ENCODE measurements around the gene PDLIM3. TPM values are rescaled to one million over a fixed set of nuclear protein-coding genes. Genes with fewer than 3 reads are reported as not detected.
"Not testable (repeated sequence)": the region's sequence is repeated elsewhere in the genome, so short reads cannot be mapped to it uniquely, and the experiment has no call there.

Gene PDLIM3
- total RNA-seq, 1 experiment from 2014 or later = 4.8 TPM

DNA sequence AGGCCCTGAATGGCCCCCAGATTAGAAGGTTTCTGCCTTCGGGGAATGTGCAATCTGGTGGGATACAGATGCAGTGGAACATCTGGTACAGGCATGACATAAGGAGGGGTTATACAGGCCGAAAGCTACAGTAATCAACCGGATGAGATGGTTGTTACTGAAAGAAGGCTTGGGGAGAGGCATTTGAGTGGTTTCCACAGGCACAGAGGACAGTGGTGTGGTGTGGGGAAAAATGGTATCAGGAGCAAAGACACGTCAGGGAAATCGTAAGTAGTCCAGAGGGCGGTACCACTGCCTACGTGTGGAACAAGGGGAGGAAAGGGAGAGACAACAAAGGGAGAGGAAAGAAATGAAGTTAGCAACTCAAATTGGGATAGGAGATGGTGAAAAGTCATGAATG, 3.0 kb downstream of the PDLIM3 start:
- Mint-ChIP-seq H3K27me3 (ENCODE audit: insufficient read depth, unreplicated experiment) (peaks cover 8% of the 10 kb centered on the region), H3K27ac (ENCODE audit: unreplicated experiment) (no peak overlapping the region), H3K9me3 (ENCODE audit: unreplicated experiment) (no peaks in the 10 kb centered on the region), H3K36me3 (ENCODE audit: insufficient read depth, unreplicated experiment) (no peaks in the 10 kb centered on the region), H3K4me1 (ENCODE audit: low read depth, unreplicated experiment) (no peaks in the 10 kb centered on the region), H3K4me3 (ENCODE audit: unreplicated experiment) (no peak overlapping the region)
- Histone ChIP-seq H3K4me1 (peaks cover 4% of the 10 kb centered on the region; the same call in 1 of the 2 replicates), H3K4me3 (ENCODE audit: low read depth, low read length) (no peak overlapping the region), H3K27me3 (replicated peaks; ENCODE audit: control insufficient read depth, insufficient read depth, low read length) (no peaks in the 10 kb centered on the region; the same call in none of the 2 replicates), H3K9me3 (no peaks in the 10 kb centered on the region), H3K36me3 (ENCODE audit: control insufficient read depth, insufficient read depth, low read length) (no peaks in the 10 kb centered on the region)
- BruUV-seq (replicated peaks) = no TSS peak
- TF ChIP-seq CTCF (IDR thresholded peaks at IDR 0.05; ENCODE audit: insufficient read depth in 1 of 2, low read depth in 1 of 2, low read length in 1 of 2, severe bottlenecking in 1 of 2, unreplicated experiment in 1 of 2) = no peak
- no peak for DNase-seq
- POLR2A ChIA-PET = no interaction called here
- intact Hi-C loops (cut with micrococcal nuclease; ENCODE audit: unreplicated experiment) = no loop called here
- CTCF ChIA-PET = no interaction called here

GRCh38 chr4:185531654-185532053, 3.7 kb downstream of the PDLIM3 start:
- DNase-seq; H3K4me1 Mint-ChIP-seq (ENCODE audit: low read depth, unreplicated experiment); H3K4me1 ChIP-seq; H3K4me3 Mint-ChIP-seq (ENCODE audit: unreplicated experiment); BruUV-seq (replicated peaks); CTCF ChIA-PET; H3K27me3 ChIP-seq (replicated peaks; ENCODE audit: control insufficient read depth, insufficient read depth, low read length); H3K36me3 Mint-ChIP-seq (ENCODE audit: insufficient read depth, unreplicated experiment); H3K36me3 ChIP-seq (ENCODE audit: control insufficient read depth, insufficient read depth, low read length); H3K27ac Mint-ChIP-seq (ENCODE audit: unreplicated experiment); POLR2A ChIA-PET; H3K9me3 ChIP-seq; intact Hi-C loops (cut with micrococcal nuclease; ENCODE audit: unreplicated experiment); H3K27me3 Mint-ChIP-seq (ENCODE audit: insufficient read depth, unreplicated experiment); H3K9me3 Mint-ChIP-seq (ENCODE audit: unreplicated experiment); H3K4me3 ChIP-seq (ENCODE audit: low read depth, low read length): not testable (repeated sequence)

- POLR2A ChIA-PET = no interaction called here
- no peak for TF ChIP-seq CTCF (IDR thresholded peaks at IDR 0.05; ENCODE audit: insufficient read depth in 1 of 2, low read depth in 1 of 2, low read length in 1 of 2, severe bottlenecking in 1 of 2, unreplicated experiment in 1 of 2)
- intact Hi-C loops (cut with micrococcal nuclease; ENCODE audit: unreplicated experiment) = no loop called here
- CTCF ChIA-PET = no interaction called here
- no peak for DNase-seq
- no TSS peak for BruUV-seq (replicated peaks)
- no peak overlapping the region for H3K4me3 Mint-ChIP-seq (ENCODE audit: unreplicated experiment)
- H3K36me3 Mint-ChIP-seq (ENCODE audit: insufficient read depth, unreplicated experiment) = no peaks in the 10 kb centered on the region
- H3K27ac Mint-ChIP-seq (ENCODE audit: unreplicated experiment) = no peak overlapping the region
- H3K4me1 Mint-ChIP-seq (ENCODE audit: low read depth, unreplicated experiment) = no peaks in the 10 kb centered on the region
- H3K9me3 ChIP-seq = no peaks in the 10 kb centered on the region
- H3K27me3 ChIP-seq (replicated peaks; ENCODE audit: control insufficient read depth, insufficient read depth, low read length) = no peaks in the 10 kb centered on the region; the same call in 1 of the 2 replicates
- H3K9me3 Mint-ChIP-seq (ENCODE audit: unreplicated experiment) = peaks cover 11% of the 10 kb centered on the region
- no peak overlapping the region for H3K4me3 ChIP-seq (ENCODE audit: low read depth, low read length)
- H3K4me1 ChIP-seq = no peaks in the 10 kb centered on the region
- peaks cover 10% of the 10 kb centered on the region for H3K27me3 Mint-ChIP-seq (ENCODE audit: insufficient read depth, unreplicated experiment)
- H3K36me3 ChIP-seq (ENCODE audit: control insufficient read depth, insufficient read depth, low read length) = no peaks in the 10 kb centered on the region
Measured at GRCh38 chr4:185529413-185529812, 5.9 kb downstream of the PDLIM3 start.
